Ishikawa (cell line): ENCODE data around the gene QSOX2.

Experiments used
- CEBPB ChIP-seq: IDR thresholded peaks from 2 replicates; pipeline ENCODE4 v1.6.1; 2012
- CREB1 ChIP-seq: IDR thresholded peaks from 2 replicates; pipeline ENCODE4 v1.6.1; 2012; ENCODE audit warnings: low read depth
- EGR1 ChIP-seq: IDR thresholded peaks from 2 replicates; pipeline ENCODE4 v1.6.1; 2012
- EP300 ChIP-seq: IDR thresholded peaks from 2 replicates; pipeline ENCODE4 v1.6.1; 2012; ENCODE audit warnings: borderline replicate concordance
- FOXM1 ChIP-seq: IDR thresholded peaks from 2 replicates; pipeline ENCODE4 v1.6.1; 2012; ENCODE audit warnings: low read depth, borderline replicate concordance
- MAX ChIP-seq: IDR thresholded peaks from 2 replicates; pipeline ENCODE4 v1.6.1; 2012
- NFIC ChIP-seq: IDR thresholded peaks from 2 replicates; pipeline ENCODE4 v1.6.1; 2012
- RAD21 ChIP-seq: IDR thresholded peaks from 2 replicates; pipeline ENCODE4 v1.6.1; 2012; ENCODE audit warnings: low read depth
- TAF1 ChIP-seq: IDR thresholded peaks from 2 replicates; pipeline ENCODE4 v1.6.1; 2012; ENCODE audit warnings: low read depth, mild to moderate bottlenecking
- TCF12 ChIP-seq: IDR thresholded peaks from 2 replicates; pipeline ENCODE4 v1.6.1; 2012; ENCODE audit warnings: low read depth
- TEAD4 ChIP-seq: IDR thresholded peaks from 2 replicates; pipeline ENCODE4 v1.6.1; 2012
- USF1 ChIP-seq: IDR thresholded peaks from 2 replicates; pipeline ENCODE4 v1.6.1; 2012
- YY1 ChIP-seq: IDR thresholded peaks from 2 replicates; pipeline ENCODE4 v1.6.1; 2012; ENCODE audit warnings: low read depth
- ZBTB7A ChIP-seq: IDR thresholded peaks from 2 replicates; pipeline ENCODE4 v1.6.1; 2012; ENCODE audit warnings: low read depth
- TF ChIP-seq, protein P1 (sequence below): IDR thresholded peaks from 2 replicates; pipeline ENCODE4 v1.6.1; 2012; ENCODE audit warnings: low read depth, mild to moderate bottlenecking

QSOX2 gene

DNA sequence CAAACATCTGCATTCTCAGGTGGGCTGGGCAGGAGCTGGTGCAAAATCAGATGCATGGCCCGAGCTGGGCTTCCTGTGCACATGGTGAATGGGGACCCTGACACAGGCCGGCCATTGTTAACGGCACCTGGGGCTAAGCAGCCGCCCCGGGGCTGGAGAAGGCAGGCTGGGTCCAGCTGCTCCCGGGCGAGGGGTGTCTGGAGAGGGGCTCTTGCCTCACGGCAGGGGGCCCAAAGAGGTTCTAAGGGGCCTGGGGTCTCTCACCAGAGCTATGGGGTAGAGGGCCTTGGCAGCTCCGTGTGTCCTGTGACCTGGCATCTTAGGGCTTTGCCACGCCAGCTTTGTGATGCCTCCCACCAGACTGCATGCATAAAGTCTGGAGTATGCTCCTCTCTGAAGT is 5.1 kb upstream of the QSOX2 start:
- TF ChIP-seq, protein P1, sequence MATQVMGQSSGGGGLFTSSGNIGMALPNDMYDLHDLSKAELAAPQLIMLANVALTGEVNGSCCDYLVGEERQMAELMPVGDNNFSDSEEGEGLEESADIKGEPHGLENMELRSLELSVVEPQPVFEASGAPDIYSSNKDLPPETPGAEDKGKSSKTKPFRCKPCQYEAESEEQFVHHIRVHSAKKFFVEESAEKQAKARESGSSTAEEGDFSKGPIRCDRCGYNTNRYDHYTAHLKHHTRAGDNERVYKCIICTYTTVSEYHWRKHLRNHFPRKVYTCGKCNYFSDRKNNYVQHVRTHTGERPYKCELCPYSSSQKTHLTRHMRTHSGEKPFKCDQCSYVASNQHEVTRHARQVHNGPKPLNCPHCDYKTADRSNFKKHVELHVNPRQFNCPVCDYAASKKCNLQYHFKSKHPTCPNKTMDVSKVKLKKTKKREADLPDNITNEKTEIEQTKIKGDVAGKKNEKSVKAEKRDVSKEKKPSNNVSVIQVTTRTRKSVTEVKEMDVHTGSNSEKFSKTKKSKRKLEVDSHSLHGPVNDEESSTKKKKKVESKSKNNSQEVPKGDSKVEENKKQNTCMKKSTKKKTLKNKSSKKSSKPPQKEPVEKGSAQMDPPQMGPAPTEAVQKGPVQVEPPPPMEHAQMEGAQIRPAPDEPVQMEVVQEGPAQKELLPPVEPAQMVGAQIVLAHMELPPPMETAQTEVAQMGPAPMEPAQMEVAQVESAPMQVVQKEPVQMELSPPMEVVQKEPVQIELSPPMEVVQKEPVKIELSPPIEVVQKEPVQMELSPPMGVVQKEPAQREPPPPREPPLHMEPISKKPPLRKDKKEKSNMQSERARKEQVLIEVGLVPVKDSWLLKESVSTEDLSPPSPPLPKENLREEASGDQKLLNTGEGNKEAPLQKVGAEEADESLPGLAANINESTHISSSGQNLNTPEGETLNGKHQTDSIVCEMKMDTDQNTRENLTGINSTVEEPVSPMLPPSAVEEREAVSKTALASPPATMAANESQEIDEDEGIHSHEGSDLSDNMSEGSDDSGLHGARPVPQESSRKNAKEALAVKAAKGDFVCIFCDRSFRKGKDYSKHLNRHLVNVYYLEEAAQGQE = no peak
- TF ChIP-seq YY1 (no peak), TCF12 (no peak), EP300 (no peak), TEAD4 (no peak), USF1 (no peak), NFIC (no peak), TAF1 (no peak), EGR1 (no peak), RAD21 (no peak)

DNA sequence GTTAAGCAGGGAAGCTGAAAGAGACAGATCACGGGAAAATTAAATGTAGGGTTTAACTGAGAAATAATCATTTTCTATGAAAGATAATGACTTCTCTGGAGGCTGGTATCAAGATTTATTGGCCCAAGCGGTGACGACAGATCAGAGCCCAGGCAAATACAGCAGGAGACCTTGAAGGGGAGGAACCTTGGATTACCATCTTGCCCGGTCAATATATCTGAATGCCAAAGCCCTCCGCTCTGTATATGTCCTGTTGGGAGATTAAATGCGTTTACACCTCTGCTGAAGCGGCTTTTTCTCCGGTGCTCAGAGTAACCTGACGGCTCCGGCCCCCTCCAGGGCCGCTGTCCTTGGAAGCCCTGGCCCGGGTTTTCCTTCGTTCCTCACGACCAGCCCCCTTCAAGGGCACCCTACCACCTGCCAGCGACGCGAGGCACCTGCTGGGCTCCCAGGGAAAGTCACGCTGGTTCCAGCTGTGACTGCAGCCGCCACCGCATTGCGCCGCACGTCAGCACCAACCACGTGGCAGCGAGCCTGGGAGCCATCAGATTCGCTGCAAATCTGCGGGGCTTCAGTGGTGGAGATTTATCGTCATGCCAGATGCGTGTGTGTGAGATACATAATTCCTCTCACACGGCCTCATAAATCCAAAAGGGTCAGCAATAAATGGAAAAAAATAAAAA is 4.4 kb upstream of the QSOX2 start:
- TF ChIP-seq NFIC = no peak
- TF ChIP-seq TAF1 = no peak
- TF ChIP-seq TCF12 = no peak
- no peak for TF ChIP-seq CREB1
- TF ChIP-seq MAX = no peak
- no peak for TF ChIP-seq FOXM1
- no peak for TF ChIP-seq CEBPB
- TF ChIP-seq, protein P1 = no peak
- TF ChIP-seq EGR1 = no peak

- TF ChIP-seq YY1 (no peak), TAF1 (no peak), MAX (no peak), CREB1 (no peak), FOXM1 (no peak), TEAD4 (no peak), EGR1 (no peak), ZBTB7A (no peak), EP300 (no peak), USF1 (no peak), NFIC (no peak), CEBPB (no peak), RAD21 (no peak), TCF12 (no peak)
- TF ChIP-seq, protein P1 = no peak
These were observed 3.6 kb upstream of the QSOX2 start for GRCh38 chr9:136248951-136249876.

- no peak for TF ChIP-seq CEBPB
- TF ChIP-seq, protein P1 = no peak
- no peak for TF ChIP-seq TEAD4
- TF ChIP-seq TAF1 = no peak
- no peak for TF ChIP-seq YY1
- no peak for TF ChIP-seq NFIC
These were observed 2.5 kb upstream of the QSOX2 start for GRCh38 chr9:136247947-136248637.
